ENCODE measurements around the gene FOCAD.
"Not testable (repeated sequence)": the region's sequence is repeated elsewhere in the genome, so short reads cannot be mapped to it uniquely, and the experiment has no call there.

DNA sequence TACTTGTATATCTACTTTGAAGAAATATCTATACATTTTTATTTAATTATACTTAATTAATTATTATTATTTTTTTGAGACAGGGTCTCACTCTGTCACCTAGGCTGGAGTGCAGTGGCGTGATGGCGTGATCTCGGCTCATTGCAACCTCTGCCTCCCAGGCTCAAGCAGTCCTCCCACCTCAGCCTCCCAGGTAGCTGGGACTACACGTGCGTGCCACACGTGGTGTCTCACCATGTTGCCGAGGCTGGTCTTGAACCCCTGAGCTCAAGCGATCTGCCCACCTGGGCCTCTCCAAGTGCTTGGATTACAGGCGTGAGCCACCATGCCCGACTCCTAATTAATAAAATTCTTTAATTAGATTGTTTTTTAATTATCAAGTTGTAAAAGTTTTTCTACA lies 10.5 kb upstream of the FOCAD start:
- not testable (repeated sequence) for TF ChIP-seq CTCF (IDR thresholded peaks at IDR 0.05); EZH2 (IDR thresholded peaks at IDR 0.05; ENCODE audit: borderline replicate concordance, insufficient read depth, low read depth, low read length, poor library complexity, severe bottlenecking)
